GM12878 (cell line): ENCODE results near the gene COL23A1. TPM values are rescaled to one million over a fixed set of nuclear protein-coding genes. Genes with fewer than 3 reads are reported as not detected.

Experiments
- ATAC-seq: fragments of 200-7000 bp; cut with Tn5 transposase; 3 replicates; pipeline ENCODE4 v1.9.1; 2020; ENCODE audit warnings: mild to moderate bottlenecking, moderate library complexity
- BruUV-seq: library from RNA; stranded (reverse); fragments of 400-500 nt; replicated peaks from 2 replicates; lab custom pipeline; 2021; lab: Mats Ljungman, UMichigan
- CTCF ChIA-PET: fragments of 300-600 bp; sonication (Branson Sonifier 250); formaldehyde crosslinking; extraction: SDS; loops from one replicate; lab custom pipeline; 2021; ENCODE audit warnings: inconsistent platforms; lab: Yijun Ruan, JAX
- POLR2A ChIA-PET: fragments of 350-600 bp; formaldehyde crosslinking; extraction: SDS; loops from one replicate; lab custom pipeline; 2021; ENCODE audit warnings: inconsistent platforms; lab: Charles Lee
- RAD21 ChIA-PET: fragments of 300-600 bp; sonication (Branson Sonifier 250); formaldehyde crosslinking; loops from one replicate; lab custom pipeline; 2023; ENCODE audit warnings: antibody characterized with exemption; ENCODE audit not compliant: unreplicated experiment; lab: Charles Lee
- SMC1A ChIA-PET: fragments of 300-600 bp; sonication (Branson Sonifier 250); formaldehyde crosslinking; loops from one replicate; lab custom pipeline; 2023; ENCODE audit not compliant: unreplicated experiment, uncharacterized antibody; lab: Charles Lee
- DNase-seq: peaks from one replicate; pipeline ENCODE4 v3.0.0-alpha.2; 2011; ENCODE audit warnings: low read depth, low spot score
- FAIRE-seq: peaks from 3 replicates; lab custom pipeline; 2011; peaks lifted over from hg19 to GRCh38; lab: Jason Lieb, UNC
- H2AFZ ChIP-seq: 2 replicates; pipeline ENCODE4 v1.6.0; 2011; ENCODE audit warnings: low read depth, low read length, control low read depth; ENCODE audit not compliant: control insufficient read depth
- H3K27ac ChIP-seq: 2 replicates; pipeline ENCODE4 v1.5.1; 2011; ENCODE audit warnings: control low read depth; ENCODE audit not compliant: control insufficient read depth, insufficient read depth
- H3K27me3 ChIP-seq, 2 experiments: replicated peaks in 1 of 2; 2 replicates each; pipeline versions ENCODE4 v1.6.0 to v1.6.1; 2011; ENCODE audit warnings: low read length in 1 of 2; ENCODE audit not compliant: control insufficient read depth in 2 of 2, insufficient read depth in 2 of 2
- H3K36me3 ChIP-seq, 2 experiments: 2 replicates each; pipeline ENCODE4 v1.5.1; 2011; ENCODE audit warnings: low read length in 1 of 2; ENCODE audit not compliant: control insufficient read depth in 2 of 2, insufficient read depth in 2 of 2
- H3K4me1 ChIP-seq: 2 replicates; pipeline ENCODE4 v1.6.1; 2011; ENCODE audit warnings: mild to moderate bottlenecking, low read length, moderate library complexity, mixed read lengths; ENCODE audit not compliant: control insufficient read depth, insufficient read depth
- H3K4me2 ChIP-seq: 2 replicates; pipeline ENCODE4 v1.6.0; 2011; ENCODE audit warnings: control low read depth; ENCODE audit not compliant: control insufficient read depth, insufficient read depth
- H3K4me3 ChIP-seq: fragments of 200-600 bp; sonication (generic); 2 replicates; pipeline ENCODE4 v1.5.1; 2016
- H3K79me2 ChIP-seq: 2 replicates; pipeline ENCODE4 v1.6.0; 2011; ENCODE audit warnings: low read length; ENCODE audit not compliant: control insufficient read depth, insufficient read depth
- H3K9ac ChIP-seq: 2 replicates; pipeline ENCODE4 v1.8.0; 2011; ENCODE audit warnings: low read length, control low read depth, mixed read lengths; ENCODE audit not compliant: control insufficient read depth, insufficient read depth
- H3K9me3 ChIP-seq: replicated peaks from 3 replicates; pipeline ENCODE4 v1.5.1; 2011; ENCODE audit warnings: mild to moderate bottlenecking, low read length; ENCODE audit not compliant: control insufficient read depth, insufficient read depth
- H4K20me1 ChIP-seq: 2 replicates; pipeline ENCODE4 v1.6.0; 2011; ENCODE audit not compliant: control insufficient read depth, insufficient read depth
- BACH1 ChIP-seq: fragments of 450-650 bp; IDR thresholded peaks from 2 replicates; pipeline ENCODE4 v1.6.1; 2017; ENCODE audit warnings: mild to moderate bottlenecking, borderline replicate concordance
- CREM ChIP-seq: IDR thresholded peaks from 2 replicates; pipeline ENCODE4 v1.6.1; 2014; ENCODE audit warnings: antibody characterized with exemption, low read depth
- FOS ChIP-seq: IDR thresholded peaks from 3 replicates; pipeline ENCODE4 v1.6.1; 2011; ENCODE audit warnings: borderline replicate concordance; ENCODE audit not compliant: insufficient read length; ENCODE audit errors: extremely low read depth
- HDAC6 ChIP-seq: fragments of 200-600 bp; sonication (generic); IDR thresholded peaks from one replicate; pipeline ENCODE4 v1.8.0; 2017; ENCODE audit warnings: antibody characterized with exemption; ENCODE audit not compliant: unreplicated experiment
- KDM1A ChIP-seq: fragments of 200-600 bp; sonication (generic); IDR thresholded peaks from 2 replicates; pipeline ENCODE4 v1.6.1; 2016; ENCODE audit warnings: borderline replicate concordance
- RFX5 ChIP-seq: IDR thresholded peaks from 2 replicates; pipeline ENCODE4 v1.6.1; 2011; ENCODE audit warnings: low read depth, low read length, improper control_type of control experiment
- WRNIP1 ChIP-seq: IDR thresholded peaks from 2 replicates; pipeline ENCODE4 v1.6.1; 2011; ENCODE audit warnings: low read depth, low read length, improper control_type of control experiment, borderline replicate concordance
- WGBS: methylation state at CpG from one replicate; pipeline ENCODE4 v1.1.6; 2016; ENCODE audit warnings: low lambda C conversion rate; ENCODE audit not compliant: insufficient replicate concordance, insufficient coverage; ENCODE audit errors: missing lambda C conversion rate; 5-methylcytosine and 5-hydroxymethylcytosine counted together
- in situ Hi-C: fragments of 300-500 bp; cut with MboI; formaldehyde crosslinking; loops from 9 replicates; pipeline ENCODE4 v1.14.3; 2018; ENCODE audit warnings: mixed read lengths
- intact Hi-C: fragments of 100-400 bp; cut with micrococcal nuclease; formaldehyde crosslinking; loops from one replicate; pipeline ENCODE4 v1.14.2; 2022; ENCODE audit not compliant: unreplicated experiment
- polyA plus RNA-seq, 11 experiments: library from polyadenylated mRNA; depleted of rRNA in 4 of 11; unstranded in 6 of 11; stranded (reverse) in 5 of 11; fragments of >200 nt; fragmentation: Nextera tagmentation in 4 of 11; fragmentation: Illumina TruSeq in 1 of 11; extraction: Ambion mirVana in 4 of 11; extraction: Trizol in 1 of 11; gene quantifications; 1 replicate in 1 of 11; 2 replicates in 10 of 11; pipeline versions ENCODE4 v1.2.1 to v1.2.3, GENCODE V29; 2011 to 2016; ENCODE audit warnings: inconsistent platforms in 2 of 11, missing spikeins in 2 of 11, low read depth in 1 of 11
- total RNA-seq, 4 experiments: library from RNA; depleted of rRNA in 3 of 4; stranded (reverse); fragments of >200 nt in 3 of 4; fragmentation: Illumina TruSeq in 1 of 4; extraction: Trizol in 1 of 4; gene quantifications; 2 replicates each; pipeline versions ENCODE4 v1.2.1 to v1.2.3, GENCODE V29; 2013 to 2021

COL23A1 gene
- total and polyA plus RNA-seq, 10 of the 15 experiments (the other 5 are each of a cell fraction or from before 2014, with no cell fraction given) = 0.03 to 0.83 (median 0.09) TPM; not detected in 5

DNA sequence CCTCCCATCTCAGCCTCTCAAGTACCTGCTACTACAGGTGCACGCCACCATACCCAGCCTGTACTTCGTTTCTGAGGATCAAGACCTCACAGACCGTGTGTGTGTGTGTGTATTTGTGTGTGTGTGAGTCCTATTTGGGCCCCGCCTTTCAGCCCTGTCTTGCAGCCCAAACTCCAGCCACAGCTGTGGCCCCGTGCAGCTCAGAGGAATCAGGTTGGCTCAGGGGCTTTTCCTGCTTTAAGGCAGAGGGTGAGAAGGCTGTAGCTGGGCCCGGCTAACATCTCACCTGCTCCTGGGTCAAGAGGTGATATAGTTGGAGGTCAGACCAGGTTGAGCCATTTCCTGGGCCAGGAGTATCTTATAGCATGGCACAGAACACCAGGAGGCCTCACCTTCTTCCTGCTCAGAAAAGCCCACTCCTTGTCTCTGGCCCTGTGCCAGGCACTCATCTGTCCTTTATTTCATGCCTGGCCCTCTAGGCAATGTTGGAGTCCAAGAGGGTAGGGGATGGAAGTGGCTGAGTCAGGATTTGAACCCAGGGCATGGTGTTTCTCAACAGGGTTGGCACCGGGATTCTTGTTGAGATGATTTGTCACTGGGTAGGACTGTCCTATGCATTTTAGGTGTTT, 356.0 kb downstream of the COL23A1 start:
- ChIA-PET RAD21 (interaction anchor here (0.8 to 1.0 kb wide), 2 partner anchors 17 to 227 kb away, joined by 3 read pairs; no protein-coding TSS in a partner anchor), POLR2A (interaction anchor here (0.7 kb wide), 1 partner anchor 1746 kb away, joined by 3 read pairs; no protein-coding TSS in a partner anchor), CTCF (interaction anchor here (0.6 to 1.4 kb wide), 14 partner anchors 9 to 1262 kb away, joined by 3 to 6 read pairs (median 4); partner anchors contain the start of gene HNRNPAB), SMC1A (interaction anchor here (0.9 to 1.8 kb wide), 3 partner anchors 18 to 318 kb away, joined by 3 to 4 read pairs (median 3); no protein-coding TSS in a partner anchor)
- Histone ChIP-seq H3K9me3 (no peaks in the 10 kb centered on the region), H3K4me2 (no peak overlapping the region), H3K36me3 (peaks cover 0 to 1% of the 10 kb centered on the region in 2 experiments), H3K27ac (no peak overlapping the region), H2AFZ (no peak overlapping the region; the same call in 1 of the 2 replicates), H3K9ac (no peak overlapping the region), H4K20me1 (no peaks in the 10 kb centered on the region), H3K27me3 (no peaks in the 10 kb centered on the region), H3K4me3 (no peak overlapping the region), H3K4me1 (peaks cover 42% of the 10 kb centered on the region), H3K79me2 (peaks cover 29% of the 10 kb centered on the region)
- in situ Hi-C loops = no loop called here
- no peak for DNase-seq
- intact Hi-C loops = loop anchor here (2.0 kb wide), 1 partner anchor 317 kb away; no protein-coding TSS in a partner anchor
- no peak for ATAC-seq
- 68% methylated on average over 7 of the region's 7 CpGs for WGBS
- BruUV-seq = no TSS peak
- FAIRE-seq = no peak
- no peak for TF ChIP-seq CREM
- no peak for TF ChIP-seq RFX5
- TF ChIP-seq FOS = no peak
- TF ChIP-seq KDM1A = no peak
- TF ChIP-seq BACH1 = no peak
- no peak for TF ChIP-seq HDAC6
- TF ChIP-seq WRNIP1 = no peak
